Suprapubic skin (tissue), 4 donors: ENCODE results near the gene CCDC50. TPM values are rescaled to one million over a fixed set of nuclear protein-coding genes. Genes with fewer than 3 reads are reported as not detected.

Source experiments
- DNase-seq, 2 donors: peaks; one replicate each; pipeline ENCODE4 v3.0.0-alpha.2; 2019; ENCODE audit warnings: low spot score in 2 of 2
- H3K27ac ChIP-seq: fragments of 200-600 bp; sonication (generic); one replicate; pipeline ENCODE4 v1.5.1; 2019
- H3K27me3 ChIP-seq: fragments of 200-600 bp; sonication (generic); one replicate; pipeline ENCODE4 v1.5.1; 2019
- H3K36me3 ChIP-seq: fragments of 200-600 bp; sonication (generic); one replicate; pipeline ENCODE4 v1.5.1; 2019
- H3K4me1 ChIP-seq: fragments of 200-600 bp; sonication (generic); one replicate; pipeline ENCODE4 v1.5.1; 2019
- H3K4me3 ChIP-seq: fragments of 200-600 bp; sonication (generic); one replicate; pipeline ENCODE4 v1.5.1; 2019; ENCODE audit warnings: mild to moderate bottlenecking
- H3K9me3 ChIP-seq: fragments of 200-600 bp; sonication (generic); one replicate; pipeline ENCODE4 v1.5.1; 2019
- EP300 ChIP-seq: sonication (generic); formaldehyde crosslinking; IDR thresholded peaks from one replicate; pipeline ENCODE4 v1.6.1; 2017; ENCODE audit warnings: antibody characterized with exemption
- POLR2A ChIP-seq, 2 donors: fragments of 450-650 bp; IDR thresholded peaks; one replicate each; pipeline ENCODE4 v1.6.1; 2017; ENCODE audit warnings: antibody characterized with exemption in 2 of 2, mild to moderate bottlenecking in 2 of 2, moderate library complexity in 2 of 2
- POLR2AphosphoS5 ChIP-seq, 3 donors: sonication (generic); formaldehyde crosslinking; IDR thresholded peaks; one replicate each; pipeline ENCODE4 v1.6.1; 2017; ENCODE audit warnings: antibody characterized with exemption in 3 of 3
- WGBS: methylation state at CpG from one replicate; pipeline ENCODE4 v1.1.5; 2018; 5-methylcytosine and 5-hydroxymethylcytosine counted together
- total RNA-seq, 4 donors: library from RNA; depleted of rRNA; stranded (reverse); fragments of >200 nt; gene quantifications; one replicate each; pipeline ENCODE4 v1.1.0, GENCODE V29; 2016
- TF ChIP-seq, protein P1 (sequence below), 2 donors: fragments of 200-600 bp in 1 of 2; fragments of 450-650 bp in 1 of 2; sonication (generic) in 1 of 2; IDR thresholded peaks; one replicate each; pipeline ENCODE4 v1.5.1; 2016 to 2019; ENCODE audit warnings: antibody characterized with exemption in 2 of 2, mild to moderate bottlenecking in 1 of 2, moderate library complexity in 1 of 2

CCDC50 gene
- total RNA-seq, 4 donors from 2014 or later, result 34.9 to 67.7 (median 42.4) TPM

DNA sequence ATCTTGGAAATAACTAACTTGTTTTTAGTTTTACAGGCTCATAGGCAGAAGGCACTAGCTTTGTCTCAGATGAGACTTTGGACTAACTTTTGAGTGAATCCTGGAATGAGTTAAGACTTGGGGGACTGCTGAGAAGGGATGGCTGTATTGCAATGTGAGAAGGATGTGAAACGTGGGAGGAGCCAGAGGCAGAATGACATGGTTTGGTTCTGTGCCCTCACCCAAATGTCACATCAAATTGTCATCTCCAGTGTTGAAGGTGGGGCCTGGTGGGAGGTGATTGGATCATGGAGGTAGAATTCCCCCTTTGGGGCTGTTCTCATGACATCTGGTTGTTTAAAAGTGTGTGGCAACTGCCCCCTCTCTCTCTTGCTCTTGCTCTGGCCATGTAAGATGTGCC, 28.8 kb upstream of the CCDC50 start:
- 76% methylated on average over 1 of the region's 1 CpG for WGBS
- no peaks in the 10 kb centered on the region for H3K27me3 ChIP-seq

DNA sequence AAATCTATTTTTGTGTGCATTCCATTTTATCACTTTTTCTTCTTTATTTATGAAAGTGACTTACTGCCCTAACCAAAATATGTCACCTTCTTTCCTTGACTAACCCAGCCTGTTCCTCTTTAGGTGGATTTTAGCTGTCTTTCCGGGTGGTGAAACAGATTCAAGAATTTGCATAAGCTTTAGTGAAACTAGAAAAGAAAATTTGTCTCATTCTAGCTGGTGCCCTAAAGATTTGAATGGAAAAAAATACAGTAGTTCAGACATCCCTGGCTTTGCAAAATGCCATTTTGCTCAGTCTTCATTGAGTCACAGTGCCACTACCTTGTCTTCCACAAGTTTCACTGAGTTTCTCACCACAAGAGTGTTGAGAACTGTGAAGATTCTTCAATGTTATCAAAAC, 28.2 kb upstream of the CCDC50 start:
- H3K4me3 ChIP-seq, result no peak overlapping the region
- TF ChIP-seq, protein P1, sequence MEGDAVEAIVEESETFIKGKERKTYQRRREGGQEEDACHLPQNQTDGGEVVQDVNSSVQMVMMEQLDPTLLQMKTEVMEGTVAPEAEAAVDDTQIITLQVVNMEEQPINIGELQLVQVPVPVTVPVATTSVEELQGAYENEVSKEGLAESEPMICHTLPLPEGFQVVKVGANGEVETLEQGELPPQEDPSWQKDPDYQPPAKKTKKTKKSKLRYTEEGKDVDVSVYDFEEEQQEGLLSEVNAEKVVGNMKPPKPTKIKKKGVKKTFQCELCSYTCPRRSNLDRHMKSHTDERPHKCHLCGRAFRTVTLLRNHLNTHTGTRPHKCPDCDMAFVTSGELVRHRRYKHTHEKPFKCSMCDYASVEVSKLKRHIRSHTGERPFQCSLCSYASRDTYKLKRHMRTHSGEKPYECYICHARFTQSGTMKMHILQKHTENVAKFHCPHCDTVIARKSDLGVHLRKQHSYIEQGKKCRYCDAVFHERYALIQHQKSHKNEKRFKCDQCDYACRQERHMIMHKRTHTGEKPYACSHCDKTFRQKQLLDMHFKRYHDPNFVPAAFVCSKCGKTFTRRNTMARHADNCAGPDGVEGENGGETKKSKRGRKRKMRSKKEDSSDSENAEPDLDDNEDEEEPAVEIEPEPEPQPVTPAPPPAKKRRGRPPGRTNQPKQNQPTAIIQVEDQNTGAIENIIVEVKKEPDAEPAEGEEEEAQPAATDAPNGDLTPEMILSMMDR (IDR thresholded peaks at IDR 0.05), result no peak
- TF ChIP-seq POLR2A (IDR thresholded peaks at IDR 0.05) (no peak), EP300 (no peak), POLR2AphosphoS5 (IDR thresholded peaks at IDR 0.05) (no peak)
- H3K4me1 ChIP-seq, result no peaks in the 10 kb centered on the region
- 94% methylated on average over 1 of the region's 1 CpG for WGBS
- H3K36me3 ChIP-seq, result no peaks in the 10 kb centered on the region
- H3K9me3 ChIP-seq, result no peaks in the 10 kb centered on the region
- DNase-seq, result no peak
- H3K27ac ChIP-seq, result no peak overlapping the region
- H3K27me3 ChIP-seq, result no peaks in the 10 kb centered on the region

More for the DNA sequence above, 28.8 kb upstream of the CCDC50 start:
- DNase-seq, result no peak
- H3K4me1 ChIP-seq, result no peaks in the 10 kb centered on the region
- H3K4me3 ChIP-seq, result no peak overlapping the region
- TF ChIP-seq POLR2AphosphoS5 (IDR thresholded peaks at IDR 0.05) (no peak), POLR2A (IDR thresholded peaks at IDR 0.05) (no peak), EP300 (no peak)
- TF ChIP-seq, protein P1 (IDR thresholded peaks at IDR 0.05), result no peak
- H3K27ac ChIP-seq, result no peak overlapping the region
- H3K36me3 ChIP-seq, result no peaks in the 10 kb centered on the region
- no peaks in the 10 kb centered on the region for H3K9me3 ChIP-seq

DNA sequence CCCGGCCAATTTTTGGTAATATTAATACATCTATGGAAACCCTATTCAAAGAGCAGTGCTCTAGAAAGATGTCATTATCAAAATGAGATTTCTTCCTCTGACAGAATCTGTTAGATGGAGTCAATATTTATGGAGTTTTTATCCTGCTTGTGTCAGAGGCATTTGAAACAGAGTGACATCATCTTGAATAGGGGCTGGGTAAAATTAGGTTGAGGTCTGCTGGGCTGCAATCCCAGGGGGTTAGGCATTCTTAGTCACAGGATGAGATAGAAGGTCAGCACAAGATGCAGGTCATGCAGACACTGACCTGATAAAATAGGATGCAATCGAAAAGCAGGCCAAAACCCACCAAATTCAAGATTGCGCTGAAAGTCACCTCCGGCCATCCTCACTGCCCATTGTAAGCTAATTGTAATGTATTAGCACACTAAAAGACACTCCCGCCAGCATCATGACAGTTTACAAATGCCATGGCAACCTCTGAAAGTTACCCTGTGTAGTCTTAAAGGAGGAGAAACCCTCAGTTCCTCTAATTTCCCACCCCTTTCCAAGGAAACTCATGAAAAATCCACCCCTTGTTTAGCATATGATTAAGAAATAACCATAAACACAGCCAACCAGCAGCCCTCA, 27.3 kb upstream of the CCDC50 start:
- H3K4me1 ChIP-seq, result no peaks in the 10 kb centered on the region
- no peak for DNase-seq
- no peak overlapping the region for H3K4me3 ChIP-seq
- no peaks in the 10 kb centered on the region for H3K36me3 ChIP-seq
- TF ChIP-seq EP300 (no peak), POLR2AphosphoS5 (IDR thresholded peaks at IDR 0.05) (no peak), POLR2A (IDR thresholded peaks at IDR 0.05) (no peak)
- TF ChIP-seq, protein P1 (IDR thresholded peaks at IDR 0.05), result no peak
- H3K27me3 ChIP-seq, result no peaks in the 10 kb centered on the region
- H3K27ac ChIP-seq, result no peak overlapping the region
- no peaks in the 10 kb centered on the region for H3K9me3 ChIP-seq
- 99% methylated on average over 5 of the region's 5 CpGs for WGBS

DNA sequence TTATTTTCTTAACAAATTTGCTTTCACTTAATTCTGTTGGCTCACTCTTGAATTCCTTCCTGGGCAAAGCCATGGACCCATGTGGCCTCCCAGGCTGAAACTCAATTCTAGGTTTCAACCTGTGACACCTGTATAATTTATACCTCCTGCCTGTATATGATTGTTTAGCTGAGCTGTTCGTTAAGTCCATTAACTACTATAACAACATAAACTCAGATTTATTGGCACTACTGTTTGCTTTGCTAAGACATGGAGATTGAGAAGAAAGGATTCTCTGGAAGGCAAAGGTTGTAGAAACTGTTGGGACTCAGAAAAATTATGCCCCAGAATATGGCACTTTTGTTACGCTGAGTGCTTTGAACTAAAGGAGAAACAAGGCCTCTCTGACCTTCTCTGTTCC, 26.7 kb upstream of the CCDC50 start:
- DNase-seq, result no peak
- Histone ChIP-seq H3K27ac (no peak overlapping the region), H3K4me3 (no peak overlapping the region), H3K4me1 (no peaks in the 10 kb centered on the region), H3K27me3 (no peaks in the 10 kb centered on the region), H3K36me3 (no peaks in the 10 kb centered on the region), H3K9me3 (no peaks in the 10 kb centered on the region)
- 80% methylated on average over 2 of the region's 2 CpGs for WGBS
- TF ChIP-seq EP300, result no peak
- TF ChIP-seq, protein P1 (IDR thresholded peaks at IDR 0.05), result no peak
- no peak for TF ChIP-seq POLR2AphosphoS5 (IDR thresholded peaks at IDR 0.05)
- TF ChIP-seq POLR2A (IDR thresholded peaks at IDR 0.05), result no peak

DNA sequence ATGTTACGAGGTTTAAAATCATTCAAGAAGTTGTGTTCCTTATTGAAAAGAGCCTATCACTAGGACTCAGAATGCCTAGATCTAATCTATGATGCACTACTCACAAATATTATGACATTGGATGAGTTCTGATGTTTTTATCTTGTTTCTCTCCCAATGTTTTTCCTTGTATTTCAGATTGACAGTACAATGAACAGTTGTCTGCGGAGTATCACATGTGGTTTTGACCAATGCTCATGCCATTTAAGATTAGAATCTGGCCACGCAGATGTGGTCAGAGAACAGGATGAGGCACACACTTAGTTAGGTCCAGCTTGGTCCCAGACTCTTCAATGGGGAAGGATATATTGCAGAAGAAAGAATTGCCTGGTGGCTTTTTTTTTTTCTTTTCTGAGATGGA, 25.6 kb upstream of the CCDC50 start:
- no peak for DNase-seq
- Histone ChIP-seq H3K9me3 (no peaks in the 10 kb centered on the region), H3K27me3 (no peaks in the 10 kb centered on the region), H3K27ac (no peak overlapping the region), H3K4me1 (no peaks in the 10 kb centered on the region), H3K4me3 (no peak overlapping the region), H3K36me3 (no peaks in the 10 kb centered on the region)
- TF ChIP-seq POLR2A (IDR thresholded peaks at IDR 0.05) (no peak), POLR2AphosphoS5 (IDR thresholded peaks at IDR 0.05) (no peak), EP300 (no peak)
- TF ChIP-seq, protein P1 (IDR thresholded peaks at IDR 0.05), result no peak
- WGBS, result 85% methylated on average over 3 of the region's 3 CpGs
